IMR-90 (cell line): ENCODE measurements around the gene LPAR1. TPM values are rescaled to one million over a fixed set of nuclear protein-coding genes. Genes with fewer than 3 reads are reported as not detected.

Experiments
- ATAC-seq: fragments of 200-7000 bp; cut with Tn5 transposase; 2 replicates; pipeline ENCODE4 v1.9.1; 2020; ENCODE audit warnings: low read depth, mild to moderate bottlenecking, moderate library complexity
- BruUV-seq: library from RNA; stranded (reverse); fragments of 400-500 nt; replicated peaks from 2 replicates; lab custom pipeline; 2021; lab: Mats Ljungman, UMichigan
- CTCF ChIA-PET: fragments of 300-600 bp; formaldehyde crosslinking; extraction: SDS; loops from one replicate; lab custom pipeline; 2021; ENCODE audit warnings: antibody characterized with exemption; lab: Yijun Ruan, JAX
- POLR2A ChIA-PET: fragments of 300-600 bp; sonication (Branson Sonifier 250); formaldehyde crosslinking; loops from one replicate; lab custom pipeline; 2022; ENCODE audit warnings: antibody characterized with exemption; ENCODE audit not compliant: unreplicated experiment; lab: Charles Lee
- DNase-seq: peaks from one replicate; pipeline ENCODE4 v3.0.0; 2013
- H2AFZ ChIP-seq: replicated peaks from 2 replicates; pipeline ENCODE3; 2013; ENCODE audit warnings: low read length, mild to moderate bottlenecking; ENCODE audit not compliant: poor library complexity
- H2AK5ac ChIP-seq: 2 replicates; pipeline ENCODE4 v1.6.1; 2013; ENCODE audit warnings: low read depth, low read length, inconsistent platforms
- H2AK9ac ChIP-seq: replicated peaks from 2 replicates; pipeline ENCODE3; 2013; ENCODE audit warnings: mild to moderate bottlenecking, low read depth, low read length, moderate library complexity; ENCODE audit not compliant: poor library complexity
- H2BK120ac ChIP-seq: 2 replicates; pipeline ENCODE4 v1.6.1; 2013; ENCODE audit warnings: low read depth, low read length, inconsistent platforms
- H2BK15ac ChIP-seq: 3 replicates; pipeline ENCODE4 v1.6.1; 2013; ENCODE audit warnings: low read depth, low read length, inconsistent platforms
- H2BK20ac ChIP-seq: 2 replicates; pipeline ENCODE4 v1.6.1; 2013; ENCODE audit warnings: low read depth, mild to moderate bottlenecking, inconsistent platforms, low read length, moderate library complexity
- H2BK5ac ChIP-seq: 2 replicates; pipeline ENCODE4 v1.6.1; 2013; ENCODE audit warnings: mild to moderate bottlenecking, low read depth, low read length, inconsistent platforms; ENCODE audit not compliant: poor library complexity, severe bottlenecking
- H3K14ac ChIP-seq: replicated peaks from 2 replicates; pipeline ENCODE4 v1.6.1; 2013; ENCODE audit warnings: low read depth, low read length, inconsistent platforms
- H3K18ac ChIP-seq: 2 replicates; pipeline ENCODE4 v1.6.1; 2013; ENCODE audit warnings: low read depth, low read length, control low read depth
- H3K23ac ChIP-seq: 2 replicates; pipeline ENCODE4 v1.6.1; 2013; ENCODE audit warnings: low read depth, low read length, inconsistent platforms
- H3K27ac ChIP-seq: 2 replicates; pipeline ENCODE4 v1.5.1; 2013; ENCODE audit warnings: mild to moderate bottlenecking, control low read depth, low read length; ENCODE audit not compliant: insufficient read depth
- H3K27me3 ChIP-seq: 2 replicates; pipeline ENCODE4 v1.6.1; 2013; ENCODE audit warnings: low read length; ENCODE audit not compliant: control insufficient read depth, insufficient read depth
- H3K36me3 ChIP-seq: 2 replicates; pipeline ENCODE4 v1.6.1; 2013; ENCODE audit warnings: low read length, mixed read lengths; ENCODE audit not compliant: control insufficient read depth, insufficient read depth
- H3K4ac ChIP-seq: 2 replicates; pipeline ENCODE4 v1.6.1; 2013; ENCODE audit warnings: low read depth, low read length, inconsistent platforms
- H3K4me1 ChIP-seq: 2 replicates; pipeline ENCODE4 v1.6.1; 2013; ENCODE audit warnings: low read length, mixed read lengths; ENCODE audit not compliant: control insufficient read depth, insufficient read depth
- H3K4me2 ChIP-seq: 2 replicates; pipeline ENCODE4 v1.6.1; 2013; ENCODE audit warnings: low read depth, mild to moderate bottlenecking, control low read depth, low read length, moderate library complexity
- H3K4me3 ChIP-seq: 2 replicates; pipeline ENCODE4 v1.5.1; 2013; ENCODE audit warnings: low read depth, mild to moderate bottlenecking, control low read depth, low read length, moderate library complexity; ENCODE audit not compliant: insufficient read depth
- H3K56ac ChIP-seq: 2 replicates; pipeline ENCODE4 v1.6.1; 2013; ENCODE audit warnings: low read length, inconsistent platforms; ENCODE audit not compliant: insufficient read depth; ENCODE audit errors: extremely low read depth
- H3K79me1 ChIP-seq, 2 experiments: 2 replicates each; pipeline ENCODE4 v1.6.1; 2013; ENCODE audit warnings: low read length in 2 of 2, inconsistent platforms in 1 of 2, low read depth in 1 of 2
- H3K9ac ChIP-seq: 2 replicates; pipeline ENCODE4 v1.6.1; 2013; ENCODE audit warnings: low read depth, low read length, control low read depth
- H3K9me1 ChIP-seq: 2 replicates; pipeline ENCODE4 v1.6.1; 2013; ENCODE audit warnings: low read length, inconsistent platforms; ENCODE audit not compliant: insufficient read depth
- H3K9me3 ChIP-seq: 2 replicates; pipeline ENCODE4 v1.6.1; 2013; ENCODE audit warnings: low read length; ENCODE audit not compliant: control insufficient read depth, insufficient read depth
- H4K20me1 ChIP-seq: 2 replicates; pipeline ENCODE4 v1.6.1; 2013; ENCODE audit warnings: low read length, inconsistent platforms; ENCODE audit not compliant: insufficient read depth
- H4K5ac ChIP-seq: 2 replicates; pipeline ENCODE4 v1.6.1; 2013; ENCODE audit warnings: mild to moderate bottlenecking, low read depth, low read length, control low read depth
- H4K8ac ChIP-seq, 2 experiments: 2 replicates each; pipeline ENCODE4 v1.6.1; 2013; ENCODE audit warnings: low read depth in 2 of 2, low read length in 2 of 2, control low read depth in 1 of 2, inconsistent platforms in 1 of 2
- H4K91ac ChIP-seq: 2 replicates; pipeline ENCODE4 v1.6.1; 2013; ENCODE audit warnings: low read depth, low read length, inconsistent platforms; ENCODE audit not compliant: insufficient read depth
- BHLHE40 ChIP-seq: fragments of 150-350 bp; IDR thresholded peaks from 2 replicates; pipeline ENCODE4 v1.6.1; 2016; ENCODE audit warnings: mild to moderate bottlenecking, low read depth, low read length
- CEBPB ChIP-seq: IDR thresholded peaks from 2 replicates; pipeline ENCODE4 v1.6.1; 2012; ENCODE audit warnings: low read depth, low read length, improper control_type of control experiment
- CHD1 ChIP-seq: IDR thresholded peaks from 2 replicates; pipeline ENCODE4 v1.6.1; 2012; ENCODE audit warnings: low read depth, low read length, improper control_type of control experiment
- FOS ChIP-seq: fragments of 150-350 bp; IDR thresholded peaks from 2 replicates; pipeline ENCODE4 v1.6.1; 2016; ENCODE audit warnings: low read depth, low read length
- MAFK ChIP-seq: IDR thresholded peaks from 2 replicates; pipeline ENCODE4 v1.6.1; 2012; ENCODE audit warnings: low read depth, low read length, improper control_type of control experiment
- MAZ ChIP-seq: IDR thresholded peaks from 2 replicates; pipeline ENCODE4 v1.6.1; 2012; ENCODE audit warnings: low read depth, mild to moderate bottlenecking, low read length, improper control_type of control experiment, moderate library complexity, borderline replicate concordance
- MXI1 ChIP-seq: IDR thresholded peaks from 2 replicates; pipeline ENCODE4 v1.6.1; 2012; ENCODE audit warnings: low read depth, mild to moderate bottlenecking, low read length, moderate library complexity, borderline replicate concordance
- NFE2L2 ChIP-seq: fragments of 150-350 bp; IDR thresholded peaks from 2 replicates; pipeline ENCODE4 v1.6.1; 2016; ENCODE audit warnings: low read depth, mild to moderate bottlenecking, low read length
- POLR2A ChIP-seq: IDR thresholded peaks from 2 replicates; pipeline ENCODE4 v1.6.1; 2012; ENCODE audit warnings: mild to moderate bottlenecking, low read depth, low read length
- RAD21 ChIP-seq: IDR thresholded peaks from 2 replicates; pipeline ENCODE4 v1.6.1; 2012; ENCODE audit warnings: low read length, improper control_type of control experiment
- RCOR1 ChIP-seq: IDR thresholded peaks from 2 replicates; pipeline ENCODE4 v1.6.1; 2012; ENCODE audit warnings: mild to moderate bottlenecking, low read length, improper control_type of control experiment; ENCODE audit not compliant: insufficient replicate concordance
- RFX5 ChIP-seq: IDR thresholded peaks from 2 replicates; pipeline ENCODE4 v1.8.0; 2012; ENCODE audit warnings: low read depth, mild to moderate bottlenecking, low read length, moderate library complexity
- SMC3 ChIP-seq: fragments of 150-350 bp; IDR thresholded peaks from 2 replicates; pipeline ENCODE4 v1.6.1; 2016; ENCODE audit warnings: low read depth, mild to moderate bottlenecking, antibody characterized with exemption, low read length, moderate library complexity
- WGBS, 2 experiments: methylation state at CpG; one replicate each; pipeline versions ENCODE4 v1.1.5 to v1.1.7; 2013; ENCODE audit warnings: missing lambda C conversion rate in 2 of 2; ENCODE audit not compliant: insufficient read length in 1 of 2; ENCODE audit errors: extremely low coverage in 2 of 2; 5-methylcytosine and 5-hydroxymethylcytosine counted together
- dilution Hi-C: fragments of 300-500 bp; cut with HindIII; formaldehyde crosslinking; loops from one replicate; pipeline ENCODE4 v1.14.3; 2018; ENCODE audit warnings: low sequenced_read_pairs; ENCODE audit not compliant: unreplicated experiment
- in situ Hi-C: fragments of 300-500 bp; cut with MboI; formaldehyde crosslinking; loops from 3 replicates; pipeline ENCODE4 v1.14.3; 2019; ENCODE audit warnings: low sequenced_read_pairs, inconsistent platforms, mixed read lengths
- intact Hi-C: fragments of 100-400 bp; cut with micrococcal nuclease; formaldehyde crosslinking; loops from 2 replicates; pipeline ENCODE4 v1.10.0; 2022
- polyA plus RNA-seq, 3 experiments: library from polyadenylated mRNA; depleted of rRNA; stranded (reverse); fragments of >200 nt; gene quantifications; 2 replicates each; pipeline ENCODE4 v1.2.3, GENCODE V29; 2012; ENCODE audit warnings: low replicate concordance in 1 of 3
- total RNA-seq: library from RNA; depleted of rRNA; stranded (reverse); fragments of >200 nt; gene quantifications from 2 replicates; pipeline ENCODE4 v1.2.3, GENCODE V29; 2012
- TF ChIP-seq, protein P1 (sequence below): fragments of 150-350 bp; IDR thresholded peaks from 2 replicates; pipeline ENCODE4 v1.6.1; 2016; ENCODE audit warnings: low read depth, mild to moderate bottlenecking, low read length, moderate library complexity, borderline replicate concordance
- TF ChIP-seq, protein P2 (sequence below): fragments of 150-350 bp; IDR thresholded peaks from 2 replicates; pipeline ENCODE4 v1.6.1; 2017; ENCODE audit warnings: mild to moderate bottlenecking, antibody characterized with exemption, low read length, low read depth
- TF ChIP-seq, protein P3 (sequence below): conservative IDR thresholded peaks from 2 replicates; pipeline ENCODE4 v1.5.1; 2012; ENCODE audit warnings: mild to moderate bottlenecking, low read depth, low read length, improper control_type of control experiment

The LPAR1 gene
- total and polyA plus RNA-seq, 2 of the 4 experiments (the other 2 are of a cell fraction): 171 to 315 TPM

DNA sequence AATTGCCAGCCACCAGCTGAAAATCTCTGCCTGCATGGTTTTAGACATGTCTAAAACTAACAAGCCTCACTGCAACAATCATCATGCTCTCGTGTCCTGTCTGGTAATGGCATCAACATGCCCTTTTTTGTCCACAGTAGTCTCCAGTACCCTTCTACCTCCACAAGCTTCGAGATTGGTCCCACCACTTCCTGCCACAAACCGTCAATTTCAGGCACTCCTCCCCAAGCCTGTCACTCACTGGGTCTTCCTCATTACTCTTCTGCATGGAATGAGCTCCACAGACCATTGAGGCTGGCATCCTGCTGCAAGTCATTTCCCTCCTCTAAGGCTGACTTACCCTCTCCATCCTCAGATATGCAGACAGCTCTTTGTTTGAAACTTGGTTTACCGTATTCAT lies 9.0 kb downstream of the LPAR1 start:
- intact Hi-C loops: no loop called here
- no peak for TF ChIP-seq RFX5
- no peak for TF ChIP-seq CHD1
- no peak for TF ChIP-seq FOS
- no peak for TF ChIP-seq SMC3
- no peak for TF ChIP-seq MXI1
- TF ChIP-seq, protein P1, sequence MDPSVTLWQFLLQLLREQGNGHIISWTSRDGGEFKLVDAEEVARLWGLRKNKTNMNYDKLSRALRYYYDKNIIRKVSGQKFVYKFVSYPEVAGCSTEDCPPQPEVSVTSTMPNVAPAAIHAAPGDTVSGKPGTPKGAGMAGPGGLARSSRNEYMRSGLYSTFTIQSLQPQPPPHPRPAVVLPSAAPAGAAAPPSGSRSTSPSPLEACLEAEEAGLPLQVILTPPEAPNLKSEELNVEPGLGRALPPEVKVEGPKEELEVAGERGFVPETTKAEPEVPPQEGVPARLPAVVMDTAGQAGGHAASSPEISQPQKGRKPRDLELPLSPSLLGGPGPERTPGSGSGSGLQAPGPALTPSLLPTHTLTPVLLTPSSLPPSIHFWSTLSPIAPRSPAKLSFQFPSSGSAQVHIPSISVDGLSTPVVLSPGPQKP: no peak
- no peak for TF ChIP-seq MAFK
- no peak for TF ChIP-seq RAD21
- TF ChIP-seq, protein P2, sequence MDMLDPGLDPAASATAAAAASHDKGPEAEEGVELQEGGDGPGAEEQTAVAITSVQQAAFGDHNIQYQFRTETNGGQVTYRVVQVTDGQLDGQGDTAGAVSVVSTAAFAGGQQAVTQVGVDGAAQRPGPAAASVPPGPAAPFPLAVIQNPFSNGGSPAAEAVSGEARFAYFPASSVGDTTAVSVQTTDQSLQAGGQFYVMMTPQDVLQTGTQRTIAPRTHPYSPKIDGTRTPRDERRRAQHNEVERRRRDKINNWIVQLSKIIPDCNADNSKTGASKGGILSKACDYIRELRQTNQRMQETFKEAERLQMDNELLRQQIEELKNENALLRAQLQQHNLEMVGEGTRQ: no peak
- no peak for TF ChIP-seq NFE2L2
- TF ChIP-seq RCOR1: no peak
- TF ChIP-seq, protein P3, sequence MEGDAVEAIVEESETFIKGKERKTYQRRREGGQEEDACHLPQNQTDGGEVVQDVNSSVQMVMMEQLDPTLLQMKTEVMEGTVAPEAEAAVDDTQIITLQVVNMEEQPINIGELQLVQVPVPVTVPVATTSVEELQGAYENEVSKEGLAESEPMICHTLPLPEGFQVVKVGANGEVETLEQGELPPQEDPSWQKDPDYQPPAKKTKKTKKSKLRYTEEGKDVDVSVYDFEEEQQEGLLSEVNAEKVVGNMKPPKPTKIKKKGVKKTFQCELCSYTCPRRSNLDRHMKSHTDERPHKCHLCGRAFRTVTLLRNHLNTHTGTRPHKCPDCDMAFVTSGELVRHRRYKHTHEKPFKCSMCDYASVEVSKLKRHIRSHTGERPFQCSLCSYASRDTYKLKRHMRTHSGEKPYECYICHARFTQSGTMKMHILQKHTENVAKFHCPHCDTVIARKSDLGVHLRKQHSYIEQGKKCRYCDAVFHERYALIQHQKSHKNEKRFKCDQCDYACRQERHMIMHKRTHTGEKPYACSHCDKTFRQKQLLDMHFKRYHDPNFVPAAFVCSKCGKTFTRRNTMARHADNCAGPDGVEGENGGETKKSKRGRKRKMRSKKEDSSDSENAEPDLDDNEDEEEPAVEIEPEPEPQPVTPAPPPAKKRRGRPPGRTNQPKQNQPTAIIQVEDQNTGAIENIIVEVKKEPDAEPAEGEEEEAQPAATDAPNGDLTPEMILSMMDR: no peak
- TF ChIP-seq MAZ: no peak
- no peak for TF ChIP-seq CEBPB
- no peak for TF ChIP-seq POLR2A
- TF ChIP-seq BHLHE40: no peak

More for the DNA sequence above, 9.0 kb downstream of the LPAR1 start:
- H2AK9ac ChIP-seq: no peak overlapping the region
- H2BK120ac ChIP-seq: no peak overlapping the region
- WGBS, 2 experiments: 87% methylated on average over 3 of the region's 4 CpGs; no CpG with 5 or more reads in 1 of the 2 experiments
- no peak overlapping the region for H4K91ac ChIP-seq
- peaks cover 5 to 44% of the 10 kb centered on the region in 2 experiments for H3K79me1 ChIP-seq
- H4K8ac ChIP-seq: no peak overlapping the region
- peaks cover 16% of the 10 kb centered on the region for H3K4me1 ChIP-seq
- no peak overlapping the region for H3K4ac ChIP-seq
- dilution Hi-C loops (no loop called here), in situ Hi-C loops (no loop called here)
- H3K9me1 ChIP-seq: peaks cover 22% of the 10 kb centered on the region
- peak overlapping the region; percentile 15; the same call in 1 of the 2 replicates for H3K27ac ChIP-seq
- no peaks in the 10 kb centered on the region for H3K9me3 ChIP-seq
- no peak overlapping the region for H3K4me3 ChIP-seq
- CTCF ChIA-PET: interaction anchor here (0.8 kb wide), 1 partner anchor 30 kb away, joined by 3 read pairs; no protein-coding TSS in a partner anchor
- H3K56ac ChIP-seq: no peak overlapping the region
- H3K18ac ChIP-seq: peak overlapping the region; percentile 40; the same call in 1 of the 2 replicates
- BruUV-seq: no TSS peak
- no peaks in the 10 kb centered on the region for H3K27me3 ChIP-seq
- H3K4me2 ChIP-seq: no peak overlapping the region
- POLR2A ChIA-PET: interaction anchor here (0.6 to 0.8 kb wide), 2 partner anchors 9 to 676 kb away, joined by 3 to 5 read pairs; no protein-coding TSS in a partner anchor
- H2AFZ ChIP-seq: no peak overlapping the region
- H2AK5ac ChIP-seq: no peak overlapping the region
- no peak overlapping the region for H2BK15ac ChIP-seq
- peaks cover 81% of the 10 kb centered on the region for H4K20me1 ChIP-seq
- H3K36me3 ChIP-seq: peaks cover 20% of the 10 kb centered on the region
- peak overlapping the region; percentile 24; the same call in 1 of the 2 replicates for H3K14ac ChIP-seq
- ATAC-seq (no peak), DNase-seq (no peak)
- H3K23ac ChIP-seq: peak overlapping the region; percentile 6; the same call in 1 of the 2 replicates
- no peak overlapping the region for H3K9ac ChIP-seq
- H2BK20ac ChIP-seq: no peak overlapping the region
- H2BK5ac ChIP-seq: peak overlapping the region; percentile 11
- H4K5ac ChIP-seq: peak overlapping the region; percentile 62; the same call in 1 of the 2 replicates
